Right lung (tissue), 5 donors: ENCODE results near the gene CNEP1R1. TPM values are rescaled to one million over a fixed set of nuclear protein-coding genes. Genes with fewer than 3 reads are reported as not detected.

ENCODE experiments used
- DNase-seq, 2 donors: peaks; one replicate each; pipeline ENCODE4 v3.0.0-alpha.2; 2013
- polyA plus RNA-seq, 5 donors: library from polyadenylated mRNA; unstranded; fragments of 120-200 nt; gene quantifications; one replicate each; pipeline versions ENCODE4 v1.2.1 to v1.2.3, GENCODE V29; 2013; ENCODE audit warnings: inconsistent platforms in 1 of 5, low replicate concordance in 1 of 5; ENCODE audit not compliant: insufficient read length in 5 of 5, insufficient read depth in 1 of 5

The CNEP1R1 gene
- polyA plus RNA-seq, 5 donors, result 33.8 to 42.7 (median 35.8) TPM

GRCh38 chr16:50059669-50060068, 34.6 kb downstream of the CNEP1R1 start:
- DNase-seq, result no peak

- DNase-seq, result no peak
These were observed 36.3 kb downstream of the CNEP1R1 start for GRCh38 chr16:50061326-50061725.

GRCh38 chr16:50065241-50065623, 40.2 kb downstream of the CNEP1R1 start:
- no peak for DNase-seq

- peak; percentile 91 to 92 for DNase-seq
These were observed 40.8 kb downstream of the CNEP1R1 start, which contains the start of gene HEATR3 for GRCh38 chr16:50065624-50066481. Gene HEATR3 (plus strand): TSS chr16:50065970. CDS start chr16:50066132, 162 bp downstream.

GRCh38 chr16:50066482-50067289, 41.7 kb downstream of the CNEP1R1 start:
- DNase-seq, result no peak

GRCh38 chr16:50067290-50067853, 42.3 kb downstream of the CNEP1R1 start:
- peak in 1 of 2 donors; percentile 30 for DNase-seq

- no peak for DNase-seq
These were observed 43.5 kb downstream of the CNEP1R1 start for GRCh38 chr16:50068550-50068949.

- DNase-seq, result no peak
These were observed 44.0 kb downstream of the CNEP1R1 start for GRCh38 chr16:50069060-50069459.

- DNase-seq, result no peak
These were observed 46.1 kb downstream of the CNEP1R1 start for GRCh38 chr16:50071075-50071671.

- no peak for DNase-seq
These were observed 47.7 kb downstream of the CNEP1R1 start for GRCh38 chr16:50072730-50073129.

GRCh38 chr16:50079397-50080140, 54.5 kb downstream of the CNEP1R1 start:
- DNase-seq, result no peak

- no peak for DNase-seq
These were observed 56.5 kb downstream of the CNEP1R1 start for GRCh38 chr16:50081428-50082018.

- DNase-seq, result no peak
These were observed 59.0 kb downstream of the CNEP1R1 start for GRCh38 chr16:50083996-50084395.

- no peak for DNase-seq
These were observed 61.2 kb downstream of the CNEP1R1 start for GRCh38 chr16:50086176-50086575.

Other genes starting within 250 kb of the CNEP1R1 start
- 10 to 100 TPM; 20.1 to 29.9 (median 23.1) TPM for gene ZNF423, start 169.1 kb upstream of the CNEP1R1 start, polyA plus RNA-seq
- 10 to 100 TPM; 17.3 to 26.2 (median 20.5) TPM for gene HEATR3, start 40.7 kb downstream of the CNEP1R1 start, polyA plus RNA-seq
- gene TENT4B, start 128.1 kb downstream of the CNEP1R1 start, polyA plus RNA-seq, result 10 to 100 TPM; 13.9 to 19.9 (median 17.5) TPM
- gene ADCY7, start 241.3 kb downstream of the CNEP1R1 start, polyA plus RNA-seq, result 10 to 100 TPM; 20.2 to 32.7 (median 24.6) TPM